HG03432 (cell line): Measurements from ENCODE around the gene PRKCB.
"Not testable (repeated sequence)": the region's sequence is repeated elsewhere in the genome, so short reads cannot be mapped to it uniquely, and the experiment has no call there.

Source experiments
- ATAC-seq: cut with Tn5 transposase; IDR thresholded peaks from one replicate; pipeline ENCODE4 v1.9.1; 2021; ENCODE audit warnings: mild to moderate bottlenecking, moderate library complexity; ENCODE audit not compliant: unreplicated experiment

PRKCB gene

GRCh38 chr16:24204150-24204665 lies 368.4 kb downstream of the PRKCB start:
- no peak for ATAC-seq

GRCh38 chr16:24206926-24207325 lies 371.1 kb downstream of the PRKCB start:
- no peak for ATAC-seq

GRCh38 chr16:24208710-24209109 lies 372.9 kb downstream of the PRKCB start:
- no peak for ATAC-seq

GRCh38 chr16:24214992-24215391 lies 379.2 kb downstream of the PRKCB start:
- ATAC-seq, result no peak

GRCh38 chr16:24216961-24217360 lies 381.2 kb downstream of the PRKCB start:
- no peak for ATAC-seq

- no peak for ATAC-seq
These were observed 381.7 kb downstream of the PRKCB start for GRCh38 chr16:24217461-24217860.

- no peak for ATAC-seq
These were observed 382.5 kb downstream of the PRKCB start for GRCh38 chr16:24218299-24218698.

GRCh38 chr16:24221219-24221618 lies 385.4 kb downstream of the PRKCB start:
- no peak for ATAC-seq

- no peak for ATAC-seq
These were observed 392.7 kb downstream of the PRKCB start for GRCh38 chr16:24228514-24228913.

- ATAC-seq, result no peak
These were observed 397.2 kb downstream of the PRKCB start for GRCh38 chr16:24232936-24233335.

- ATAC-seq, result no peak
These were observed 399.0 kb downstream of the PRKCB start for GRCh38 chr16:24234737-24235136.

- ATAC-seq, result no peak
These were observed 400.0 kb downstream of the PRKCB start for GRCh38 chr16:24235806-24236205.

- not testable (repeated sequence) for ATAC-seq
These were observed 403.1 kb downstream of the PRKCB start for GRCh38 chr16:24238846-24239245.

- ATAC-seq, result no peak
These were observed 411.3 kb downstream of the PRKCB start for GRCh38 chr16:24246911-24247607.

GRCh38 chr16:24253192-24253591 lies 417.4 kb downstream of the PRKCB start:
- ATAC-seq, result no peak

- ATAC-seq, result no peak
These were observed 419.9 kb downstream of the PRKCB start, which contains the start of gene CACNG3 for GRCh38 chr16:24255456-24256371. Gene CACNG3 (plus strand): TSS chr16:24256335. CDS start chr16:24256755, 420 bp downstream.

- no peak for ATAC-seq
These were observed 422.2 kb downstream of the PRKCB start for GRCh38 chr16:24257958-24258357.

GRCh38 chr16:24258791-24259190 lies 423.0 kb downstream of the PRKCB start:
- no peak for ATAC-seq

GRCh38 chr16:24262816-24263215 lies 427.0 kb downstream of the PRKCB start:
- no peak for ATAC-seq
